ENCODE measurements around the gene ANKRD34B.

DNA sequence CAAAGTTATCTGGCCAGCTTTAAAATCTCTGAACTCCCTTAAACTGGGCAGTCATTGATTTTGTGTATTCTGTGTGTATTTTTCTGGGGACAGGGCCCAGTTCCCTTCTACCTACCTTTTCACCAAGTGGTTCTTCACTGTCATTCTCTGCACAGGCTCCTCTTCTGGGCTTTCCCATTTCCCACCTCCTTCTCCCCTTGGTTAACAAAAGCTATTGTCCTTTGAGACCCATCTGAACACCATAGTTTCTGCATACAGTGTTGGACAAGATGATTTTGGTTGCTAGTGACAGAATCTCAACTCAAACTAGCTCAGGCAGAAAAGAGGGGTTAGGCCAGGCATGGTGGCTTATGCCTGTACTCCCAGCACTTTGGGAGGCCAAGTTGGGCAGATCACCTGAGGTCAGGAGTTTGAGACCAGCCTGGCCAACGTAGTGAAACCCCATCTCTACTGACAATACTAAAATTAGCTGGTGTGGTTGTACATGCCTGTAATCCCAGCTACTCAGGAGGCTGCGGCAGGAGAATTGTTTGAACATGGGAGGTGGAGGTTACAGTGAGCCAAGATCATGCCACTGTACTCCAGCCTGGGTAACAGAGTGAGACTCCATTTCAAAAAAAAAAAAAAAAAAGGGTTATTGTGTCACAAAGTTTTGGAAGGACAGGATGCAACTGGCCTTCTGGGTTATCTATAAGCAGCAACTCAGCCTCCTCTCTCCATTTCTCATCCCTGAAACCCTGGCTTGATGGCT is 31.0 kb upstream of the ANKRD34B start:
- TF ChIP-seq, protein P1, sequence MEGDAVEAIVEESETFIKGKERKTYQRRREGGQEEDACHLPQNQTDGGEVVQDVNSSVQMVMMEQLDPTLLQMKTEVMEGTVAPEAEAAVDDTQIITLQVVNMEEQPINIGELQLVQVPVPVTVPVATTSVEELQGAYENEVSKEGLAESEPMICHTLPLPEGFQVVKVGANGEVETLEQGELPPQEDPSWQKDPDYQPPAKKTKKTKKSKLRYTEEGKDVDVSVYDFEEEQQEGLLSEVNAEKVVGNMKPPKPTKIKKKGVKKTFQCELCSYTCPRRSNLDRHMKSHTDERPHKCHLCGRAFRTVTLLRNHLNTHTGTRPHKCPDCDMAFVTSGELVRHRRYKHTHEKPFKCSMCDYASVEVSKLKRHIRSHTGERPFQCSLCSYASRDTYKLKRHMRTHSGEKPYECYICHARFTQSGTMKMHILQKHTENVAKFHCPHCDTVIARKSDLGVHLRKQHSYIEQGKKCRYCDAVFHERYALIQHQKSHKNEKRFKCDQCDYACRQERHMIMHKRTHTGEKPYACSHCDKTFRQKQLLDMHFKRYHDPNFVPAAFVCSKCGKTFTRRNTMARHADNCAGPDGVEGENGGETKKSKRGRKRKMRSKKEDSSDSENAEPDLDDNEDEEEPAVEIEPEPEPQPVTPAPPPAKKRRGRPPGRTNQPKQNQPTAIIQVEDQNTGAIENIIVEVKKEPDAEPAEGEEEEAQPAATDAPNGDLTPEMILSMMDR (optimal IDR thresholded peaks at IDR 0.05 in 1 of 3, IDR thresholded peaks at IDR 0.05 in 1 of 3, conservative IDR thresholded peaks at IDR 0.05 in 1 of 3; ENCODE audit: extremely low read depth in 1 of 3, insufficient read depth in 2 of 3, low read length in 3 of 3) = no peak
- TF ChIP-seq EZH2 (IDR thresholded peaks at IDR 0.05; ENCODE audit: low read length) = no peak
